GM12865 (cell line): ENCODE measurements around the gene PTPRN2.

Experiments
- DNase-seq: peaks from one replicate; pipeline ENCODE4 v3.0.0; 2010; ENCODE audit warnings: low read depth
- H3K4me3 ChIP-seq: 2 replicates; pipeline ENCODE4 v1.5.1; 2011; ENCODE audit warnings: mild to moderate bottlenecking, low read depth, low read length, control low read depth
- TF ChIP-seq, protein P1 (sequence below): IDR thresholded peaks from 2 replicates; pipeline ENCODE4 v1.5.1; 2011; ENCODE audit warnings: low read length, control low read depth, low read depth, inconsistent platforms; ENCODE audit not compliant: insufficient read depth; ENCODE audit errors: missing control alignments

PTPRN2 gene

DNA sequence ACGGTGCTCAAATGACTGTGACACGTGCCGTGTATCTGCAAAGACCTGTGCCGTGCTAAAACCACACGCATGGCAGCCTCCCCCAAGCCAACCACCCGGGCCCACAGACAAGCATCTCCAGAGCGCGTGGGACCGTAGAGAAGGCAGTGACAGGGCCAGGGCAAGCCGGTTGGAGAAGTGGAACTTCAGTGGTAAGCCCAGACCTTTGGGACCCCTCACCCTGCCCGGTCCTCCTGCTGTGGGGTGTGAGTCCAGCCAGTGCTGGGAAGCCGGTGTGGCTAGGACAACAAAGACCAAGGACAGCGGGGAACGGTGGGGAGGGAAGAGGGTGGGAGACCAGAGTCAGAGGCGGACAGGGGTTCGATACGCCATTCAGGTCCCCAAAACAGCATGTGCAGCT lies 774.6 kb downstream of the PTPRN2 start:
- no peak for DNase-seq
- H3K4me3 ChIP-seq: no peak overlapping the region
- TF ChIP-seq, protein P1, sequence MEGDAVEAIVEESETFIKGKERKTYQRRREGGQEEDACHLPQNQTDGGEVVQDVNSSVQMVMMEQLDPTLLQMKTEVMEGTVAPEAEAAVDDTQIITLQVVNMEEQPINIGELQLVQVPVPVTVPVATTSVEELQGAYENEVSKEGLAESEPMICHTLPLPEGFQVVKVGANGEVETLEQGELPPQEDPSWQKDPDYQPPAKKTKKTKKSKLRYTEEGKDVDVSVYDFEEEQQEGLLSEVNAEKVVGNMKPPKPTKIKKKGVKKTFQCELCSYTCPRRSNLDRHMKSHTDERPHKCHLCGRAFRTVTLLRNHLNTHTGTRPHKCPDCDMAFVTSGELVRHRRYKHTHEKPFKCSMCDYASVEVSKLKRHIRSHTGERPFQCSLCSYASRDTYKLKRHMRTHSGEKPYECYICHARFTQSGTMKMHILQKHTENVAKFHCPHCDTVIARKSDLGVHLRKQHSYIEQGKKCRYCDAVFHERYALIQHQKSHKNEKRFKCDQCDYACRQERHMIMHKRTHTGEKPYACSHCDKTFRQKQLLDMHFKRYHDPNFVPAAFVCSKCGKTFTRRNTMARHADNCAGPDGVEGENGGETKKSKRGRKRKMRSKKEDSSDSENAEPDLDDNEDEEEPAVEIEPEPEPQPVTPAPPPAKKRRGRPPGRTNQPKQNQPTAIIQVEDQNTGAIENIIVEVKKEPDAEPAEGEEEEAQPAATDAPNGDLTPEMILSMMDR: no peak

DNA sequence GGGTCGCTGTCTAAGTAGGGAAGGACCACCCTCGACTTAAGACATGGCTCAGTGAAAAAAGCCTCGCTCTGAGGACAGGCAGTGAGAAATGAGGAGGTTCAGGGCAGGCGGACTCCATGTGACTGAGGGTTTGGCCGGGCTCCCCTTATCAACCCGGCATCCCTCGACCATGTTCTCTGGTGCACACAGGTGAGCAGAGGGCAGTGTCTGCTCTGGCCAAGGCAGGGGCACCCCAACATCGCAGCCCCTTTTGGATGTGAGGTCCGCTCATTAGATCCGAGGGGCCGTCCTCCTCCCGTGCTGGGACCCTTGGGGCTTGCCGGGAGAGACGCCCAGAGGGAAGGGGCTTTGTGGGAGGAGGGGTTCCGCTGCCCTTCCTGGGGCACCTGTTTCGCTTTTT lies 775.7 kb downstream of the PTPRN2 start:
- no peak for DNase-seq
- TF ChIP-seq, protein P1: no peak

DNA sequence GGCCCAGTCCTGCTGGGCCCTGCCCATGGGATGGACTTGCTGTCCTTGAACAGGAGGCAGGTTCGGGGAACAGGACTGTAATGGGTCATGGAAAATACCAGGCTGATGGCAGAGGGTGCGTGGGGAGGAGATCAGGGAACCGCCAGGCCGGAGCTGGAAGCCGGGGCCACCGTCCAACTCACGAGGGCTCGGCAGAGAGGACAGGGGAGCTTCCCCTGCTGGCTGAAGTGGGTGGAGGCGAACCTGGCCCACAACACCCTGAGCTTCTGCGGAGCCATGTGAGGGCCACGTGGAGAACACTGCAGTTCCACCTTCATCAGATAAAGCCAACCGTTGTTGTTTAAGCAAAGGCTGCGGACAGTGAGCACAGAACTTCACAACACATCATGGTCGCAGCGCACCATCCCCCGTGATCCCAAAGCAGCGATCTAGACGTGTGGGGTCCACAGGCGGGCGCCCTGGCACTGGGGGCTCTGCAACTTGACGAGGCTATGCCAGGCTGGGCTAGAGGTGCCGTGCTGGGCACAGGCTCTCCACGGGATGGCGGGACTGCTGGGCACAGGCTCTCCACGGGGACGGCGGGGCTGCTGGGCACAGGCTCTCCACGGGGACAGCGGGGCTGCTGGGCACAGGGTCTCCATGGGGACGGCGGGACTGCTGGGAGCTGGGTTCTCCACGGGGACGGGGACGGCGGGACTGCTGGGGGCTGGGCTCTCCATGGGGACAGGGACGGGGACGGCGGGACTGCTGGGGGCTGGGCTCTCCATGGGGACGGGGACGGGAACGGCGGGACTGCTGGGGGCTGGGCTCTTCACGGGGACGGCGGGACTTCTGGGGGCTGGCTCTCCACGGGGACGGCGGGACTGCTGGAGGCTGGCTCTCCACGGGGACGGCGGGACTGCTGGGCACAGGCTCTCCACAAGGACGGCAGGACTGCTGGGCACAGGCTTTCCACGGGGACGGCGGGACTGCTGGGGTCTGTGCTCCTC lies 777.5 kb downstream of the PTPRN2 start:
- TF ChIP-seq, protein P1: no peak
- DNase-seq: no peak
- no peak overlapping the region for H3K4me3 ChIP-seq

More for the DNA sequence above, 775.7 kb downstream of the PTPRN2 start:
- no peak overlapping the region for H3K4me3 ChIP-seq

DNA sequence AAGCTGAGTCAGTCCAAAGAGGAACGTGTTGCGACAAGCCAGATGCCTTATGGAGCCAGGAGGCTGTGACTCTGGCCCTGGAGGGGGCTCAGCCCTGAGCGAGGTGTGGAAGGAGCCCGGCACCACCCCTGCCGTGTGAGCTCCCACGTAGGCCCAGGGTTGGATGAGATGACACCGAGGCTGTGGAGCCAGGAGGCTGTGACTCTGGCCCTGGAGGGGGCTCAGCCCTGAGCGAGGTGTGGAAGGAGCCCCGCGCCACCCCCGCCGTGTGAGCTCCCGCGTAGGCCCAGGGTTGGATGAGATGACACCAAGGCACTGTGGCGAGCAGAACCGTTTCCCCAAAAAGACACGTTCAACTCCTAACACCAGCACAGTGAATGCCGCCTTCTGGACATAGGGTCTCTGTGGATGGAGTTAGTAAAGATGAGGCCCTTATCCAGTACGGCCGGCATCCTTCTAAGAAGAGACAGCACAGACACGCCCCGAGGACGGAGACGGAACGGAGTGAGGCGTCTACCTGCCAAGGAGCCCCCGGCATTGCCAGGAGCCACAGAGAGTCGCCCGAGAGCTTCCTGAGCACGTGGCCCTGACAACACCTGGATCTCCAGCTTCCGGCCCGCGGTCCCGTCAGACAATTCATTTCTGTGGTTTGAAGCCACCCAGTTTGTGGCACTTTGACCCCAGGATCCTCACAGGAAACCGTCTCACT lies 778.3 kb downstream of the PTPRN2 start:
- no peak overlapping the region for H3K4me3 ChIP-seq
- DNase-seq: no peak
- TF ChIP-seq, protein P1: no peak

DNA sequence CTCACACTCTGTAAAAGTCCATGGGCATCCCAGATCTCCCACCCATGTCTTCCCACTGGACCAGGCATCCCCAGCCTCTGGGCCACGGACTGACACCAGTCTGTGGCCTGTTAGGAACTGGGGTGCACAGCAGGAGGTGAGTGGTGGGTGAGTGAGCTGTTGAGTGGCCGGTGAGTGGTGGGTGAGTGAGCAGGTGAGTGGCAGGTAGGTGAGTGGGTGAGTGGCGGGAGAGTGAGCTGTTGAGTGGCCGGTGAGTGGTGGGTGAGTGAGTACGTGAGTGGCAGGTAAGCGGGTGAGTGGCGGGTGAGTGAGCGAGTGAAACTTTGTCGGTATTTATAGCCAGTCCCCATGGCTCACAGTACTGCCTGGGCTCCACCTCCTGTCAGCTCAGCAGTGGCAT lies 779.6 kb downstream of the PTPRN2 start:
- H3K4me3 ChIP-seq: no peak overlapping the region
- TF ChIP-seq, protein P1: no peak
- DNase-seq: no peak

DNA sequence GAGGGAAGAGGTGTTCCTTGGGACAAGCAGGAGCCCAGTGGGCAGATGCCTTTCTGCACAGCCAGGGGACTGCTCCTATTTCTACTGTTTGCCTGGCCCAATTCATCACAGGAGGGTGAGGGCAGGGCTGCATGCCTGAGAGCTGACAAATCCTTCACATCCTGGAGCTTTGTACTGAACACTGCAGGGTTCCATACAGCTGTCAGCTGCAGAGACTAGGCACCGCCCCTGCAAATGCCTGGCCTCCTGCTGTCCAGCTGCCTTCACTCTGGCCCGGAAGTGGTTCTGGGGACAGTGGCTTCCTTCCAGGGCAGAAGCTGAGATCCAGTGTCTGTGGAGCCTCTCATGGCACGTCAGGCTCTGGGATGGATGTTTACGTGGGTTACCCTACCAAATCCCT lies 780.1 kb downstream of the PTPRN2 start:
- TF ChIP-seq, protein P1: no peak
- no peak overlapping the region for H3K4me3 ChIP-seq

More for the DNA sequence above, 780.1 kb downstream of the PTPRN2 start:
- no peak for DNase-seq
